Fibroblast of gingiva (primary cell): ENCODE data around the gene LATS1.
"Not testable (repeated sequence)": the region's sequence is repeated elsewhere in the genome, so short reads cannot be mapped to it uniquely, and the experiment has no call there.

Experiments used
- DNase-seq: peaks from one replicate; pipeline ENCODE4 v3.0.0-alpha.2; 2011; ENCODE audit warnings: low read depth

LATS1 gene

DNA sequence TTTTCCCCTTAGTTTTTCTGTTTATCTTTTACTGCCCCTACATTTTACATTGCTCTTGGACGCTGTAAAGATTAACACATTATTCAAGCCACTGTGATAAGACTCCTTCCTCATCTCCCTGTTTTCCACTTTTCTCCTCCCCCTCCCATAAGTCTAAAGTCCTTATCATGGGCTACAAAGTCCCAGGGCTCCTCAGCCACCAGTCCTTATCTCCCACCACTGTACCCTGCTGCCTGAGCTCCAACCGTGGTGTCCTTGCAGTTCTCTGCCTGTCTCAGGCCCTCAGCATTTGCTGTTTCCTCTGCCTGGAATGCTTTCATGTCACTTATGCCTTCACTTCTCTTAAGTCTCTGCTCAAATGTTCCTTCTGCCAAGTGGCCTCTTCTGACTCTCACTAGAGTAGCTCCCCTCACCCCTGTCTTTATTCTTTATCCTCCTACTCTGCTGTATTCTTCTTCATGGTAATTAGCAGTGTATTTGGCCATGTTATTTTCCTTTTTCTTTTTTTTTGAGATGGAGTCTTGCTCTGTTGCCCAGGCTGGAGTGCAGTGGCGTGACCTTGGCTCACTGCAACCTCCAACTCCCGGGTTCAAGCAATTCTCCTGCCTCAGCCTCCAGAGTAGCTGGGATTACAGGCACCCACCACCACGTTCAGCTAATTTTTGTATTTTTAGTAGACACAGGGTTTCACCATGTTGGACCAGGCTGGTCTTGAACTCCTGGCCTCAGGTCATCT lies 10.8 kb upstream of the LATS1 start:
- no peak for DNase-seq

GRCh38 chr6:149727793-149728498 lies 10.0 kb upstream of the LATS1 start:
- DNase-seq: no peak

- DNase-seq: no peak
Observed at GRCh38 chr6:149725785-149726184, 7.9 kb upstream of the LATS1 start.

GRCh38 chr6:149723771-149724417 lies 6.0 kb upstream of the LATS1 start:
- peak; percentile 88 for DNase-seq

GRCh38 chr6:149723262-149723661 lies 5.4 kb upstream of the LATS1 start:
- DNase-seq: no peak

GRCh38 chr6:149719531-149719930 lies 1.6 kb upstream of the LATS1 start:
- no peak for DNase-seq

DNA sequence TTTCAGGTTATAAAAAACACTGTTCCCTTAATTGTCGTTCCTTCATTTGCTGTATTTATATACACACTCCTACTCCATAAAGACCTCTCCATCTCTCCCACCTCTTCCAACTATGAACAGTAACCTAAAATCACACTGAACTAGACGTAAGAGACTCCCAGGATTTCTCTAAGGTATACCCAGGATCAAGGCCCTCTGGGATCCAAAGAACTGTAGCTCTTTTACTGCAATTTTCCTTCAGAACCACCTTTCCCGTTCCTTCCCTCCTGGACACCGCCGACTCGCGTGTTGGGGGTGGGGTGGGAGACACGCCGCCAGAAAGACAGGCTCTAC lies 680 bp downstream of the LATS1 start:
- no peak for DNase-seq

- no peak for DNase-seq
Observed at GRCh38 chr6:149716181-149716963, 1.5 kb downstream of the LATS1 start.

DNA sequence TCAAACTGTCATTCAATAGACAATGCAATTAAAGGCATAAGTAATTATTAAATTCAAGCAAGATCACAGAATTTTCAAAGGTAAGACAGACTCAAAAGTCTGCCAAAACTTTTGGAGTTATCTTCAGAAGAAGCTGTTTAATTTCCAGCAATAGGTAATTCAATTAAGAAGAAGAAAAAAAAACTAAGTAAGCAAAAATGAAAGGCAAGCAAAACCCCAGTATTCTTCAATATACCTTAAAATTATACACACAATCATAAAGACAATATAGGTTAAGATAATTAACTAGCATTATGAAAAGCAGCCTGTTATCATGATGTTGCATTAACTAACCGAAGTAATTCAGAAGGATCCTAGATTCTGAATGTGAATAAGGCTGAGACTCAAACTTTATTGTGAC lies 3.5 kb downstream of the LATS1 start:
- DNase-seq: no peak

GRCh38 chr6:149711711-149712110 lies 6.2 kb downstream of the LATS1 start:
- no peak for DNase-seq

- DNase-seq: peak; percentile 60
Observed at GRCh38 chr6:149701714-149702113, 16.2 kb downstream of the LATS1 start.

DNA sequence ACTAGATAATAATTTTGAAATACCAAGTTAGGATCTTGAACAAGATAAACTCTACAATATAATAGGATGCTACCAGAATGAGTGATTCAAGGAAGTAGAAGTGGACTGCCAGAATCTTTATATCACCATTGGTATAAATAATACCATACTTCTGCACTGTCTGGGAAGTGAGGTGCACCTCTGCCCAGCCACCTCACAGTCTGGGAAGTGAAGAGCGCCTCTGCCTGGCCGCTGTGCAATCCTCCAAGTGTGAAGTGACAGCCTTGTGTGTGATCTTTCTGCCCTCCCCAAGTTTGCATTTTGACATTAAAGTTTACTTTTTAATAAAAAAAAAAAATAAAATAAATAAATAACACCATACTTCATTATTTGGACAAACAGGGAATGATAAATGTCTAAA lies 18.8 kb downstream of the LATS1 start:
- DNase-seq: no peak

DNA sequence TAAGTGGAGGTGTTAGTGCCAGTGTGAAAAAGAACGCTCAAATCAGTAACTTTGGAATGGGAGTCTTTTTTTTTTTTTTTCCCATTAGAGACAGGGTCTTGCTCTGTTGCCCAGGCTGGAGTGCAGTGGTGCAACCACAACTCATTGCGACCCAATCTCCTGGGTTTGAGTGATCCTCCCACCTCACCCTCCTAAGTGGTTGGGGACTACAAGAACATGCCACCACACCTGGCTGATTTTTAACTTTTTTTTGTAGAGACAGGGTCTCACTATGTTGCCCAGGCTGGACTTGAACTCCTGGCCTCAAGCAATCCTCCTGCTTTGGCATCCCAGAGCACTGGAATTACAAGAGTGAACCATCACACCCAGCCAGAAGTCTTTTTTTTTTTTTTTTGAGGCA lies 19.7 kb downstream of the LATS1 start:
- no peak for DNase-seq

DNA sequence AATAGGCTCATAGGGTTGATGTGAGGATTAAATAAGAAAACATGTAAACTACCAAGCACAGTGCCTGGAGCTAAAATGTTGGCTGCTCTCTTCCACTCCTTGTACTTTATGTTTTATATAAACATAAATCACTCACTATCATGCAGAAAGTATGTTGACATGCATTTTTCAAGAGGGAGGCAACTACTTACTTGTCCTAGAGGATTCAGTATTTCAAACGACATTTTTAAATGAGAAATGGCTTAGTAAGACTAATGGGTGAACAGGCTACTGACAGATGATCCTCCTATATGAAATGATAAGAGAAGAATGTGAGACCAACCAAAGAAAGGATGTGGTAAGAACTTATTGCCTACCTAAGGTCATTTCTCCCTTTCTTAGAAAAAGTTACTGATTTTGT lies 21.0 kb downstream of the LATS1 start:
- peak; percentile 34 for DNase-seq

DNA sequence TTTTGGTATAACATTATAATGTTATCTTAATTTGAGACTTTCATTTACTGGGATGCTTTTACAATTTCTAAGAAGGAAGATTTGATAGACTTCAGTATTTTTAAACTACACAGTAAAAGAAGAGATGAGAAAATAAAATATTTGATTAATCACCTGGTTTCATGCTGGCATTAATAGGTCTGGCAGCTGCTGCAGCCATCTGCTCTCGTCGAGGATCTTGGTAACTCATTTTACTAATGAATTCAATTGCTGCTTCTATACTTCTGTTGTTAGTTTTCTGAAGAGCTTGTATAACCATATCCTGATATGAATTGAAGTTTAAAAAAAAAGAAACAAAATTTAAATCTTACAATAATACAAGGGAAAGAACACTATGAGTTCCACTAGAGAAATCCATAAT lies 23.0 kb downstream of the LATS1 start:
- DNase-seq: no peak

DNA sequence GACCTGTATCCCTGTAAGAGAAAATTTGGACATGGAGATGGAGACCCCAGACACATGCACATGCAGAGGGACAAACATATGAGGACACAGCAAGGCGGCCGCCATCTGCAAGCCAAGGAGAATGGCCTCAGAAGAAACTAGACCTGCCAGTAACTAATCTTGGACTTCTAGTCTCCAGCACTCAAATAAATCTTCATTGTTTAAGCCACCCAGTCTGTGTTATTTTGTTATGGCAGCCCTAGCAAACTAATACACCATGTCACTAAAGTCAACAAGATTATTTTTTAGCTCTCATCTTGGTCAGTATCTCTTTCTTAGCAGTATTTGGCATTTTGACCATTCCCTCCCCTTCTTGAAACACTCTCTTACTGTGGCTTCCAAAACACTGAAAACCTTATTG lies 26.7 kb downstream of the LATS1 start:
- no peak for DNase-seq

- no peak for DNase-seq
Observed at GRCh38 chr6:149686230-149686629, 31.7 kb downstream of the LATS1 start.

DNA sequence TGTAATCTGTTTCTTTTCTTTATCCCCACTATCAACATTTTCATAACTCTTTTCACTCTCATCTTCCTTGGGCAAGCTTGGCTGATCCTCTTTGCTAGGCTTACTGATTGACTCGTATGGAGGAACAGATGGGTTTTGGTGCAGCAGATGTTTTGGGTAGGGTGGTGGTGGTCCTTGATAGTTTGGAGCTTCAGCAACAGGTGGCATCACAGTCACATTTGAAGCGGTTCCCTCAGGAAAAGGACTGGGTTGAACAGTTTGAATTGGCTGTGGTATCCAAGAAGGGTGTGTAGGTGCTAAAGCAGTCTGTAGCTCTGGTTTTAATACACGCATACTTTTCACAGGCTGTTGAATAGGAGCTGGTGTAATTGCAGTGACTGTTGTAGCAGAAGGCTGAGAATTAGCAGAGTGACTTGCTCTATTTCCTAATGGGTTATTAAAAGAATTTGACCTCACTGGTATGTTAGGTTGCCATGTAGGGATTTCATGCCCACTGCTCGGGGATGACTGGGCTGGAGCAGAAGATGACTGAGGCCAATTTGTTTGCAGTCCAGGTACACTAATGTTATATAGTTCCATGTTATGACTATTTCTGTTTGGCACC lies 34.5 kb downstream of the LATS1 start:
- peak; percentile 42 for DNase-seq

DNA sequence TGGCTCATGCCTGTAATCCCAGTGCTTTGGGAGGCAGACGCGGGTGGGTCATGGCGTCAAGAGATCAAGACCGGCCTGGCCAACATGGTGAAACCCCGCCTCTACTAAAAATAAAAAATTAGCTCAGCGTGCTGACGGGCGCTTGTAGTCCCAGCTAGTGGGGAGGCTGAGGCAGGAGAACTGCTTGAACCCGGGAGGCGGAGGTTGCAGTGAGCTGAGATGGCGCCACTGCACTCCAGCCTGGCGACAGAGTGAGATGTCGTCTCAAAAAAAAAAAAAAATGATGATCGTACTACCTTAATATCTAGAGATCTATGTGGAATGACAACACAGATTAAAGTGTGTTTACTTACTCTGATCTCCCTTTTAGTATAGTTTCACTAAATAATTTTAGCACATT lies 36.1 kb downstream of the LATS1 start:
- not testable (repeated sequence) for DNase-seq

DNA sequence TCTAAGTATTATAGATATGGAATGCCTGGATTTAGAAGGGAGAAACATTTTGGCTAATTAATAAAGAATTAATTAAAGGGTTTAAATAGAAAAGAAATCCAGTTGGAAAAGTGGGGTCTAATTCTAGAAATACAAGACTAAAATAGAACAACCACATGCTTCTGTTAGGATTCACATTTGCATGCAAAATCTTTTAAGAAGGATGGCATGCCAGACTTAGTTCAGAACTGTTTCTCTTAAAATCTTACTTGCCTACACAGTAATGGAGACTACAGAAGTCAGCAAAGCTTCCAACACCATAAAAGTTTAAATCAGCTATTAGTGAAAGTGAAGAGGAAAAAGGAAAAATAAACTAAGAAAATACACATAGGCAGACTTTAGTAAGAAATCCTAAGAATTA lies 36.7 kb downstream of the LATS1 start:
- no peak for DNase-seq

DNA sequence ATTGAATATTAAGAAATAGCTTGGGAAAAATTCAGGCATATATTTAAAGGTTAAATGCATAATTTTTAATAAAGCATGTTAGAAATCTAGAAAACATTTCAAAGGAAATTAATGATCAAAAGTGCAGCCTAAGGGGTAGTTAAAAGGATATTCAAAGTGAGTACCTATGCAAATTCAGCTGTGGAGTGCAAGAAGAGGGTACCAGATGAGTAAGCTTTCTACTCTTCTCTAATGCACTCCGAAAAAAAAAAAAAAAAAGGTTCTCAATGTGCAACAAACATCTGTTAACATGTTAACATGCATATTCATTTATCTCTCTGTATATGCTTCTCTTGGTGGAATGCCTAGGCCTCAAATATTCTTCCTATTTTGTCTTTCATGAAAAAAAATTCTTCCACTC lies 37.4 kb downstream of the LATS1 start:
- no peak for DNase-seq

DNA sequence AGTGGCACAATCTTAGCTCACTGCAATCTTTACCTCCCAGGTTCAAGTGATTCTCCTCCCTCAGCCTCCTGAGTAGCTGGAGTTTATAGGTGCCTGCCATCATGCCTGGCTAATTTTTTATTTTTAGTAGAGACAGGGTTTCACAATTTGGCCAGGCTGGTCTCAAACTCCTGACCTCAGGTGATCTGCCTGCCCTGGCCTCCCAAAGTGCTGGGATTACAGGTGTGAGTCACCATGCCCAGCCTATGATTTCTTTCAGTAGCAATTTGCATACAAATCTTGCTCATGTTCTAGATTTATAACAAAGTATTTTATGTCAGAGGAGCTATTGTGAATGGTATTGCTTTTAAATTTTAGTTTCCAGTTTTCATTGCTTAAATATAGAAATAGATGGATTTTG lies 45.6 kb downstream of the LATS1 start:
- DNase-seq: not testable (repeated sequence)
